ENCODE results near the gene KDM8. TPM values are rescaled to one million over a fixed set of nuclear protein-coding genes. Genes with fewer than 3 reads are reported as not detected.
A peak's percentile ranks its signal among the peaks of the same experiment; 100 is the strongest.

Gene KDM8
- total and polyA plus RNA-seq, 2 experiments from 2014 or later: 5.1 to 5.7 TPM

DNA sequence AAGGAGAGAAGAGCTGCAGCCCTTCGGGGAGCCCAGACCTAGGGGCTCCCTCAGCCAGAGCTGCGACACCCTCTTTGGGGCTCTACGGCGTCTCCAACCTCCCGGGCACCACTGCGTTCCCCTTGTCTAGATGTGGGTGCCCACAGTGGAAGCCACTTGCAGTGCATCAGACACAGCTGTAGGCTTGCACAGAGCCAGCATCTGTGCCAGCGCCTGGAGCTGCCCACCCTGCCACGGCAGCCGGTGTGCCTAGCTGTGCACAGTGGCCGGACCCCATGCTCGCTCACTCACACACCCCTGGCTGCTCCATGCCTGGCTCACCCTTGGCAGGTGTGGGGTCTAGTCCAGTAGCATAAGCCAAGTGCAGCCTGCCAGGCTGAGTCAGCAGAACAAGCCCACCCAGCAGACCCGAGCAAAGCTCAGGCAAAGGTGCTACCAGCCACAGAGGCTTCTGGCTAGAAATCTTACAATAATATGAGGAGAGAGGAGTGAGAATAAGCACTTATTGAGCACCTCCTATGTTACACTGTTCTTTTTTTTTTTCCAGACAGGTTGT lies 12.9 kb upstream of the KDM8 start:
- Mint-ChIP-seq H3K9me3 (peaks cover 21% of the 10 kb centered on the region; the same call in 2 of the 3 replicates), H3K4me3 (no peak overlapping the region), H3K27me3 (ENCODE audit: insufficient read depth, low read depth, poor library complexity) (peaks cover 7% of the 10 kb centered on the region), H3K4me1 (no peaks in the 10 kb centered on the region), H3K36me3 (ENCODE audit: low read depth) (no peaks in the 10 kb centered on the region), H3K27ac (no peak overlapping the region)
- Histone ChIP-seq H3K4me2 (no peak overlapping the region), H3K79me2 (replicated peaks; ENCODE audit: insufficient read depth) (no peaks in the 10 kb centered on the region), H2AFZ (no peak overlapping the region; the same call in 1 of the 2 replicates), H3K27ac (ENCODE audit: low read depth) (no peak overlapping the region), H3K4me1 (ENCODE audit: insufficient read depth) (no peaks in the 10 kb centered on the region), H3F3A (replicated peaks; ENCODE audit: low read depth) (no peaks in the 10 kb centered on the region), H3K36me3 (ENCODE audit: insufficient read depth) (no peaks in the 10 kb centered on the region), H3K9me2 (ENCODE audit: insufficient read depth) (no peaks in the 10 kb centered on the region), H3K4me3 (no peak overlapping the region), H3K27me3 (ENCODE audit: insufficient read depth) (no peaks in the 10 kb centered on the region), H4K20me1 (replicated peaks; ENCODE audit: insufficient read depth) (no peaks in the 10 kb centered on the region)
- TF ChIP-seq NANOG (IDR thresholded peaks at IDR 0.05; ENCODE audit: borderline replicate concordance) (no peak), ZNF331 (CRISPR knock-in tag; IDR thresholded peaks at IDR 0.05; ENCODE audit: low read depth) (no peak)
- DNase-seq (ENCODE audit: low spot score) (no peak), ATAC-seq (no peak)

- no peaks in the 10 kb centered on the region for H3K36me3 ChIP-seq (ENCODE audit: insufficient read depth)
- no peaks in the 10 kb centered on the region for H3F3A ChIP-seq (replicated peaks; ENCODE audit: low read depth)
- no peaks in the 10 kb centered on the region for H3K4me1 ChIP-seq (ENCODE audit: insufficient read depth)
- H3K4me1 Mint-ChIP-seq: no peaks in the 10 kb centered on the region
- H3K9me3 Mint-ChIP-seq: peaks cover 26% of the 10 kb centered on the region; the same call in 2 of the 3 replicates
- H3K4me2 ChIP-seq: no peak overlapping the region
- H3K9me2 ChIP-seq (ENCODE audit: insufficient read depth): no peaks in the 10 kb centered on the region
- no peaks in the 10 kb centered on the region for H3K36me3 Mint-ChIP-seq (ENCODE audit: low read depth)
- ATAC-seq (no peak), DNase-seq (ENCODE audit: low spot score) (peak; percentile 30)
- peaks cover 8% of the 10 kb centered on the region for H3K27me3 Mint-ChIP-seq (ENCODE audit: insufficient read depth, low read depth, poor library complexity)
- H4K20me1 ChIP-seq (replicated peaks; ENCODE audit: insufficient read depth): no peaks in the 10 kb centered on the region
- no peaks in the 10 kb centered on the region for H3K79me2 ChIP-seq (replicated peaks; ENCODE audit: insufficient read depth)
- 0 out of 2 replicates have a peak overlapping the region, but pooled peaks have one; percentile 38 for H2AFZ ChIP-seq
- no peaks in the 10 kb centered on the region for H3K27me3 ChIP-seq (ENCODE audit: insufficient read depth)
- no peak overlapping the region for H3K4me3 Mint-ChIP-seq
- no peak overlapping the region for H3K27ac ChIP-seq (ENCODE audit: low read depth)
- H3K4me3 ChIP-seq: no peak overlapping the region
- no peak overlapping the region; the same call in 1 of the 2 replicates for H3K27ac Mint-ChIP-seq
- TF ChIP-seq CTCF (conservative IDR thresholded peaks at IDR 0.05; ENCODE audit: low read depth in 2 of 2) (no peak), ETS1 (IDR thresholded peaks at IDR 0.05) (no peak), POLR2AphosphoS5 (IDR thresholded peaks at IDR 0.05; ENCODE audit: low read depth) (no peak), CREB1 (CRISPR knock-in tag; IDR thresholded peaks at IDR 0.05; ENCODE audit: low read depth) (no peak), JUNB (IDR thresholded peaks at IDR 0.05; ENCODE audit: unreplicated experiment) (no peak), STAT1 (IDR thresholded peaks at IDR 0.05; ENCODE audit: unreplicated experiment) (no peak), ZNF331 (CRISPR knock-in tag; IDR thresholded peaks at IDR 0.05; ENCODE audit: low read depth) (no peak), NANOG (IDR thresholded peaks at IDR 0.05; ENCODE audit: borderline replicate concordance) (no peak), ZNF462 (CRISPR knock-in tag; IDR thresholded peaks at IDR 0.05) (no peak), EZH2 (IDR thresholded peaks at IDR 0.05; ENCODE audit: low read depth, unreplicated experiment) (no peak), ZNF114 (CRISPR knock-in tag; IDR thresholded peaks at IDR 0.05) (no peak)
These were observed 11.9 kb upstream of the KDM8 start for GRCh38 chr16:27191352-27191924.
